GM12892 (cell line): ENCODE measurements around the gene NCOA1.

Source experiments
- POLR2A ChIP-seq: IDR thresholded peaks from 2 replicates; pipeline ENCODE4 v1.6.1; 2011; ENCODE audit warnings: low read depth, low read length, control low read depth
- POLR2AphosphoS5 ChIP-seq: IDR thresholded peaks from 2 replicates; pipeline ENCODE4 v1.6.1; 2011; ENCODE audit warnings: low read depth, low read length, control low read depth

GRCh38 chr2:24521975-24522639, 31.1 kb downstream of the NCOA1 start:
- TF ChIP-seq POLR2A, result no peak
- no peak for TF ChIP-seq POLR2AphosphoS5
